A549 (cell line): Measurements from ENCODE around the gene TAC3.

Source experiments
- CHD4 ChIP-seq: fragments of 200-600 bp; sonication (generic); IDR thresholded peaks from 2 replicates; pipeline ENCODE4 v1.6.1; 2016; ENCODE audit warnings: antibody characterized with exemption, mild to moderate bottlenecking, borderline replicate concordance
- ELK1 ChIP-seq: fragments of 150-350 bp; IDR thresholded peaks from 2 replicates; pipeline ENCODE4 v1.6.1; 2014; ENCODE audit warnings: low read depth, mild to moderate bottlenecking, low read length
- EP300 ChIP-seq, 2 experiments: fragments of >200 bp; sonication (Bioruptor Twin); formaldehyde crosslinking; IDR thresholded peaks; 2 replicates in 1 of 2; 3 replicates in 1 of 2; pipeline ENCODE4 v1.6.1; 2016 to 2017
- FOSL2 ChIP-seq, 2 experiments: fragments of 450-650 bp in 1 of 2; fragments of >200 bp in 1 of 2; sonication (Bioruptor Twin) in 1 of 2; formaldehyde crosslinking; IDR thresholded peaks; 2 replicates each; pipeline versions ENCODE4 v1.5.0 to v1.6.1; 2016 to 2020; ENCODE audit warnings: mild to moderate bottlenecking in 1 of 2, moderate library complexity in 1 of 2
- POLR2A ChIP-seq: IDR thresholded peaks from 2 replicates; pipeline ENCODE4 v1.6.1; 2012; ENCODE audit warnings: mild to moderate bottlenecking, low read length
- RAD21 ChIP-seq, 2 experiments: fragments of >200 bp in 1 of 2; sonication (Bioruptor Twin) in 1 of 2; formaldehyde crosslinking in 1 of 2; IDR thresholded peaks in 1 of 2; conservative IDR thresholded peaks in 1 of 2; 2 replicates in 1 of 2; 3 replicates in 1 of 2; pipeline ENCODE4 v1.6.1; 2012 to 2018; ENCODE audit warnings: inconsistent platforms in 1 of 2

- no peak for TF ChIP-seq CHD4
- no peak for TF ChIP-seq RAD21 (conservative IDR thresholded peaks at IDR 0.05 in 1 of 2, IDR thresholded peaks at IDR 0.05 in 1 of 2)
- no peak for TF ChIP-seq EP300 (IDR thresholded peaks at IDR 0.05)
- TF ChIP-seq POLR2A = no peak
- TF ChIP-seq ELK1 = no peak
- no peak for TF ChIP-seq FOSL2 (IDR thresholded peaks at IDR 0.05)
- no peak for TF ChIP-seq FOSL2 (CRISPR knock-in tag; IDR thresholded peaks at IDR 0.05)
Measured at GRCh38 chr12:57040750-57041149, 24.4 kb upstream of the TAC3 start.
